ENCODE results near the gene RNF130.

Gene RNF130

GRCh38 chr5:180095545-180095944 lies 24.0 kb upstream of the RNF130 start:
- no peak for TF ChIP-seq CSRNP3 (CRISPR knock-in tag; IDR thresholded peaks at IDR 0.05)
- TF ChIP-seq ZC3H10 (CRISPR knock-in tag; IDR thresholded peaks at IDR 0.05): no peak
- no peak for TF ChIP-seq SNAI2 (CRISPR knock-in tag; IDR thresholded peaks at IDR 0.05)
- TF ChIP-seq TSHZ2 (CRISPR knock-in tag; IDR thresholded peaks at IDR 0.05): no peak
- TF ChIP-seq ZNF565 (CRISPR knock-in tag; conservative IDR thresholded peaks at IDR 0.05; ENCODE audit: low read depth): no peak
- no peak for TF ChIP-seq ISL1 (CRISPR knock-in tag; IDR thresholded peaks at IDR 0.05)
- TF ChIP-seq CREB5 (CRISPR knock-in tag; IDR thresholded peaks at IDR 0.05; ENCODE audit: low read depth): no peak
- no peak for TF ChIP-seq ZNF8 (CRISPR knock-in tag; IDR thresholded peaks at IDR 0.05)
- TF ChIP-seq BACH2 (CRISPR knock-in tag; IDR thresholded peaks at IDR 0.05; ENCODE audit: borderline replicate concordance): no peak
- no peak for ATAC-seq

- no peak for ATAC-seq
- TF ChIP-seq TCF4 (CRISPR knock-in tag; IDR thresholded peaks at IDR 0.05; ENCODE audit: borderline replicate concordance) (no peak), ZFP3 (CRISPR knock-in tag; IDR thresholded peaks at IDR 0.05) (no peak), GLIS3 (CRISPR knock-in tag; IDR thresholded peaks at IDR 0.05) (no peak), ZNF8 (CRISPR knock-in tag; IDR thresholded peaks at IDR 0.05) (no peak), BACH2 (CRISPR knock-in tag; IDR thresholded peaks at IDR 0.05; ENCODE audit: borderline replicate concordance) (no peak), RARB (CRISPR knock-in tag; IDR thresholded peaks at IDR 0.05) (no peak), ARNTL (CRISPR knock-in tag; IDR thresholded peaks at IDR 0.05; ENCODE audit: borderline replicate concordance, low read depth) (no peak), PPARA (CRISPR knock-in tag; IDR thresholded peaks at IDR 0.05; ENCODE audit: borderline replicate concordance) (no peak)
Observed at GRCh38 chr5:180093651-180094382, 22.3 kb upstream of the RNF130 start.

- no peak for ATAC-seq
Observed at GRCh38 chr5:180093241-180093640, 21.7 kb upstream of the RNF130 start.

More at GRCh38 chr5:180093241-180093640, 21.7 kb upstream of the RNF130 start:
- TF ChIP-seq ZNF8 (CRISPR knock-in tag; IDR thresholded peaks at IDR 0.05) (no peak), ARNTL (CRISPR knock-in tag; IDR thresholded peaks at IDR 0.05; ENCODE audit: borderline replicate concordance, low read depth) (no peak), TSHZ2 (CRISPR knock-in tag; IDR thresholded peaks at IDR 0.05) (no peak), CSRNP3 (CRISPR knock-in tag; IDR thresholded peaks at IDR 0.05) (no peak), ESRRG (CRISPR knock-in tag; IDR thresholded peaks at IDR 0.05) (no peak), POU6F1 (CRISPR knock-in tag; IDR thresholded peaks at IDR 0.05; ENCODE audit: borderline replicate concordance, low read depth) (no peak), OSR1 (CRISPR knock-in tag; IDR thresholded peaks at IDR 0.05) (no peak), ZNF70 (CRISPR knock-in tag; IDR thresholded peaks at IDR 0.05) (no peak), SNAI2 (CRISPR knock-in tag; IDR thresholded peaks at IDR 0.05) (no peak), PPARA (CRISPR knock-in tag; IDR thresholded peaks at IDR 0.05; ENCODE audit: borderline replicate concordance) (no peak), CSDC2 (CRISPR knock-in tag; IDR thresholded peaks at IDR 0.05) (no peak)

Data from SK-N-SH treated with all-trans-retinoic acid at 6 μM for 48 hours (cell line).